ENCODE data around the gene DNAJC13.
"Not testable (repeated sequence)": the region's sequence is repeated elsewhere in the genome, so short reads cannot be mapped to it uniquely, and the experiment has no call there.

Gene DNAJC13

DNA sequence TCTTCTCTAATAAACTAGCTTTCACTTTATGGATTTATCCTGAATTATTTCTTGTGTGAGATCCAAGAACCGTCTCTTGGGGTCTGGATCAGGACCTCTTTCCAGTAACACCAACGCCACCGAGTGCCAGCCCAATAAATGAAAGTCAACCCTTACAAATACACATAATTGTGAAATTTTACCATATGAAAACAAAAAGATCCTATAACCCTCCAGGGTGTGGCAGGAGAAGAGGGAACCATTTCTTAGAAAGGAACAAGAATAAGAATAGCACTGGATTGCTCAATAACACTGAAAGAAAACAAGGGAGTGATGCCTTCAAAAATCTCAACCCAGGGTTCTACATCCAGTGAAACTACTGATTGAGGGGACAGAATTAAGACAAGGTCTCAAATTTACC lies 128.2 kb downstream of the DNAJC13 start:
- no peak for DNase-seq

DNA sequence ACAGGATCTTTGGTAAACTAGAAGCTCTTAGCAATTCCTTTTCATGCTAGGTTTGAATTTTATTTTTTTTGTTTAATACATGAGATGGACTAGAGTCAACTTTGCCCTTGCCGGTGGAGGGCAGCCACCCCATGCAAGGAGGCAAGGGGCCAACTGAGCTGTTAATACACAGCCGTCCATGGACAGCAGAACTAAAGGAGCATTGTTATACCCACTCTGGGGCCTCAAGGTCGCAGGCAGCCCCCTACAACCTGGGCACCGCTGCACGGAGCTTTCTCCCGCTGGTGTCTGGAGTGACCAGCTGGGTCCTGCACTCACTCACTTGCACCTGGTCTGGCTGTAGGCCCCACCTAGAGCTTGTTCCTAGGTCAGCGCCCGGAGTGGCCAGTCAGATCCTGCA lies 131.9 kb downstream of the DNAJC13 start:
- no peak for DNase-seq

DNA sequence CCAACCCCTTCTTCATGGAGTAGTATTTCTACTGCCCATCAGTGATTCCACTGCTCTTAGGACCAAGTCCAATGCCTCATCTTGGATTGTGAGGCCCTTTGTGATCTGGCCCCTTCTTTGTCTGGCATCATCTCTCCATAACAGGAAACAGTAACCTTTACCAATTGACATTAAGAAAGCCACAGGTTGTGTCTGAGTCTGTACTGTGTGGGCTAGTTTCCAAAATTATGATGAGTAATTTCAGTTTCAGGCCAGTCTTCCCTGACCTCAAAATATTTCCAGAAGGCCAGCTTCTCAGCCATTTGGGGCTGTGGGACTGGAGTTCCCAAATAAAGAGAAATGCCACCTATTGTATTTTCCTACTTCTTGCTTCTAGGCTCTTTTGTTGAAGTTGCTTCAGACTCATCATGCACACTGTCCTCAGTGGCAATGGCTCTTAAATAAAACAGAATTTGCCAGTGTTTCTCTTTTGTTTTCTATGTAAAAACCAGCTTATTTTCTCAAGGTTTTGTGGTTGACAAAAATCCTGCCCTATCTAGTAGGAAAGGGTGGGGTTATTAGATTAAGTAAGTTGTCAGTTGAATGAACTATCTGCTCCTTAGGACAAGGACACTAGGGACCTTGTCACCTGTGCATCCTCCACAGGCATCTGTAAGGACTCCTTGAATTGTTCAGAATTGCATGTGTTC lies 132.7 kb downstream of the DNAJC13 start:
- no peak for DNase-seq

DNA sequence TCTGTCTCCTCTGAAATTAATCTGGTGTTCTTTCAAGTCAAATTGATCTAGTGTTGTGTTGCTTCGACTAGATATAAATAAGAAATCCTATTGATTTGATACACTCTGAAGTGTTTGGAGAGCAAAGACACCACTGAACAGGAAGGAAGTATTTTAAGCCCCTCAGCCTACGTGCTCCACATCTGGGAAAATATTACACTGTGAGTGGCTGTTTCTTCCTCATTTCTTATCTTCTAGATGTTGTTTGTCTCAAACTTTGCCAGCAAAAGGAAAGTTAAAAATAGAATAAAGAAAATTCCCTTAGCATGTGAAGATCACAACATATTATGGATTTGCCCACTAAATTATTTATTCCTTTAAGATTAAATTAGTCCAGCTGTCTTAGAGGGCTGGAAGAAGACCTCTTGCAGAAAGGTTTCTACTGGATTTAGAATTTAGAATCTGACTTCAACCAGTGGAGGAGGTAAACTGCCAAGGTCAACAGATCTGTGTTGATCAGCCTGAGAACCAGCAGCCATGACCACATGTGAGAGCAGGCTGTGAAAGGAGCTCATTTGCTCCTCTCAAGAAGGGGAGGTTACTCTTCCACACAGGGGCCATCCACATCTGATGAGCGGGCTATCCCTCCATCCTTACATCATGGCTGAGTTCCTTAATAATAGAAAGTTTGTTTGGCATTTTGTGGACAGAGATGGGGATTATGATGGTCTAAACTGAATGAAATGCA lies 133.4 kb downstream of the DNAJC13 start:
- no peak for DNase-seq

DNA sequence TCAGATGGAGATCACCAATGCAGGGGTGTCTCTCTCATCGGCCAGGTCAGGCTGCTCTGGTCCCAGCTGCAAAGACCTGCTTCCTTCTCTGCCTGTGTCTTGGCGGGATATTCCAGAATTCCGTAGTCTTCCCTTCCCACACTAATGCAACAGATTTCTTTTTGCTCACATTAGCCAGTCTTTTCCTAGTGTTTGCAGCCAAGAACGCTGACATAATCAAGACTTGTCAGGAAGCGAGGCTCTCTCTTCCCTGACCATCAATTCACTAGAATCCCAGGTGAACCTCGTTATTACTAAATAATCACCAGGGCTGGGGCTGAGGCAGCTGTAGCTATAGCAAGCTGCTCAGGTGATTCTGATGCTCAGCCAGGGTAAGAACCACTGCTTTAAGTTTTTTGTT lies 136.5 kb downstream of the DNAJC13 start:
- peak; percentile 1 for DNase-seq

DNA sequence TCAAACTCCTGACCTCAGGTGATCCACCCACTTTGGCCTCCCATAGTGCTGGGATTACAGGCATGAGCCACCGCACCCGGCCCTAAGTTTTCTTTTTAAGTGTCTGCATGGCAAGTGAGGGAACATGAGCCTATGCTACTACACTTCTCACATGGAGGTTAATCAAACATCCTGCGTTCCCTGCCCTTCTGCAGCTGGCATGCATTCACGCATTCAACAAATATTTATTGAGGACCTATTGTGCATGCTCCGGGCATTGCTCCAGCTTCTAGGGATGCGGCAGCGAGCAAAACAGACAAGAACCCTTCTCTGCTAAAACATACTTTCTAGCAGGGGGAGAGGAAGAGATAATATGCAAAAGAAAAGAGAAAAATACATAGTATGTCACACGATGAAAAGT lies 137.1 kb downstream of the DNAJC13 start:
- DNase-seq, result peak; percentile 82

DNA sequence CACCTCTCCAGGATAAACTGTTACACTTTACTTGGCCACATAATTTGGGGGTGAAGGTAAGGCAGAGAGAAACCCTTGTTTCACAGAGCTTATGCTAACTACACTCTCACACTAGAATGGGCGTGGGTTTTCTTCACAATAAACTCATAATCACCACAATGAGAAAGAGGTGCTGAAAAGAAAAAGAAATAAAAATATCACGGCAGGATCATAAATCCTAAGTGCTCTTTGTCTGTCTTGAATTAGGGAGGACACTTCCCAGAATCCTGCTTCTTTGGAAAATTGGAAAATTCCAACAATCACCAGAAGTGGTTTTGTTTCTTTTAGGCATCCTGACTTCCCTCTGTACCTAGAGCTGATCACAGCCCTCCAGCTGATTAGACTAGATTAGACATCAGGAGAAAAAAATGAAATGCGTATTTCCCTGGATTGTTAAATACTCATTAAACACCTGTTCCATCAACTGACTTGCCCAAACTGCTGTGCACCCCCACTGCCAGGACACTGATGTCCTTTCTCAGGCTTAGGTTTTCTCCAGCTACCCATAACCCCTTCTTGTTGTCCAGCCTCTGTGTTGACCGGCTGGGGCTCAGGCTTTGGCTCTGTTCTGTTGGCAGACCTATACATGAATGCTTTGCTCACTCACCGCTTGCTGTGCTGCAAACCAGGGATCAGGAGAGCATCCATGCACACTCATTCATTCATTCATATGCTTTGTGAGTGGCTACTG lies 138.2 kb downstream of the DNAJC13 start:
- peak; percentile 6 for DNase-seq

DNA sequence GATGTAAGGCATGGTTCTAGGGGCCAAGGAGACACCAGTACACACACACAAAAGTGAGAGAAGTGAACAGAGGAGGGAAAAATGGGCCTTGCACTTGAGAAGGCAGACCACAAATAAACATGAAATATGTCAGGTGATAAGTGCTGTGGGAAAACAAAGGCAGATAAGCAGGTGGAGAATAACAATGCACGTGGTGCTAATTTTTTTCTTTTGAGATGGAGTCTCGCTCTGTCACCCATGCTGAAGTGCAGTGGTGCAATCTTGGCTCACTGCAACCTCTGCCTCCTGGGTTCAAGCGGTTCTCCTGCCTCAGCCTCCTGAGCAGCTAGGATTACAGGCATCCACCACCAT lies 138.7 kb downstream of the DNAJC13 start:
- not testable (repeated sequence) for DNase-seq

DNA sequence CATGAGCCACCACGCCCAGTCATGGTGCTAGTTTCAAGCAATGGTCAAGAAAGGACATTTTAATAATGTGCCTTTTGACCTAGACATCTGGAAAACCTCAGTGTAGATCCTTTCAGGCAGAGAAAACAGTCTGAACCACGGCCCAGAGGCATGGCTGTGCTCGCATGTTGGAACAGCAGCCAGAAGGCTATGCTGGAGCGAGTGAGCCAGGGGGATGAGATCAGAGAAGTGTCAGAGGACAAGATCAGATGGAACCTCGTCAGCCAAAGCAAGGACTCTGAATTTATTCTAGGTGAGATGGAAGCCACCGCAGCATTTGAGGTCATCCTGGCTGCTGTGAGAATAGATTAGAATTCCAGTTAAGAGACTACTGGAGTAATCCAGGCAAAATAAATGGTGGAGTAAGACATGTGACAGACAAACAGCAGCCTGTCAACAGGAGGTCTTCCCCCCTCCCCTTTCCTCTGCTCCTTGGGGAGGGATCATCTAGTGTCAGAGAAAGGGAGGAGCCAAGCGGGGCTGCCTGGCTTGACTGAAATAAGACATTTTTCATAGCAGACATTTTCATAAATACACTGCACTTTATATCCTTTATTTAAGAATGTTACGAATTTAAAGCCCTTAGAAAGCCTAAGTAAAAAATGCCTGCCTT lies 139.3 kb downstream of the DNAJC13 start:
- DNase-seq, result peak; percentile 5

DNA sequence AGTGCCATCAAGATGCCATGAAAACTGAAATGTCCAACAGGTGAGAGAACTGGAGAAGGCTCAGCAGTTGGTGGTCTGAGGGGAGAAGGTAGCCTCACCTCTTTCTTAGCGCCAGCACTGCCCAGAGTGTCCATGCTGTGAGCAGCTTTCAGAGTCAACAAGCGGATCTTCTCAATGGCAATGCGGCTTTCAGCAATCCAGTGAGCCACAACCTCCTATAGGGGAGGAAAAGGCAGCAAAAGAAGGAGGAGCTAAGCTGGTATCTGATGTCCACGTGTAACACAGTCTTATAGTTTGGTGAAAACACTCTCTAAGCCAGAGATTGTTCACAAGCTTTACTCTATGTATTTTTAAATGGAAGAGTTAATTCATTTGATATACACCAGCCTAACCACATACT lies 143.7 kb downstream of the DNAJC13 start:
- peak; percentile 49 for DNase-seq

DNA sequence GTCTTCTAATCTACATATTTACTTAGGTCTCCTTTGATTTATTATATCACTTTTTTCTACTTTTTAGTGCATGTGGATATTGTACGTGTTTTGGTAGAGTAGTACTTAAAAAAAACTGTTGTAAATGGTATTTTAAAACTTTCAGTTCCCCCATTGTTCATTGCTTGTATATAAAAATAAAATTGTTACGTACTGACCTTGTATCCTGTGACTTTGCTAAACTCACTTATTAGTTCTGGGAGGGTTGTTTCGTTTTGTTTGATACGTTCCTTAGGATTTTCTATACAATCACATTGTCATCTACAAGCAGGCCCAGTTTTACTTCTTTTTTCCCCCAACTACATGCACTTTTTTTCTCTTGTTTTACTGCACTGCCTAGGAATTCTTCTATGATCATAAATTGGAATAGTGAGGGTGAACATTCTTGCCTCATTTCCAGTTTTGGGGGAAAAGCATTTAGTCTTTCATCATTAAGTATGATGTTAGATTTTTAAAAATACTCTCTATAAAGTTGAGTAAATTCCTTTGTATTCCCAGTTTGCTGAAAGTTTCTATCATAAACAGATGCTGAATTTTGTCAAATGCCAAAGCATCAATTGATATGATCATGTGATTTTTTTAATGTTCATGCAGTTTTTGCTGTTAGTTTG lies 146.2 kb downstream of the DNAJC13 start:
- no peak for DNase-seq

DNA sequence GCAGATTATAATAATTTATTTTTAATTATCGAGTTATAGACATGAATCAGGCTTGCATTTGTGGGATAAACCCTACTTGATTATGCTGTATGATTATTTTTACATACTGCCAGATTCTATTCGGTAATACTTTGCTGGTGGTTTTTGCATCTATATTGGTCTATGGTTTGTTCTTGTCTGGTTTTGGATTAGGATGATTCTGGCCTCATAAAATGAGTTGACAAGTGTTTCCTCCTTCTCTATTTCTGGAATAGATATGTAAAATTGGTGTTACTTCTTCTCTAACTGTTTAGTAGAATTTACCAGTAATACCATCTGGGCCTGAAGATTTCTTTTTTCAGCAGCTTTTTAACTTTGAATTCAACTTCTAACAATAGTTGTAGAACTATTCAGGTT lies 146.8 kb downstream of the DNAJC13 start:
- DNase-seq, result no peak

DNA sequence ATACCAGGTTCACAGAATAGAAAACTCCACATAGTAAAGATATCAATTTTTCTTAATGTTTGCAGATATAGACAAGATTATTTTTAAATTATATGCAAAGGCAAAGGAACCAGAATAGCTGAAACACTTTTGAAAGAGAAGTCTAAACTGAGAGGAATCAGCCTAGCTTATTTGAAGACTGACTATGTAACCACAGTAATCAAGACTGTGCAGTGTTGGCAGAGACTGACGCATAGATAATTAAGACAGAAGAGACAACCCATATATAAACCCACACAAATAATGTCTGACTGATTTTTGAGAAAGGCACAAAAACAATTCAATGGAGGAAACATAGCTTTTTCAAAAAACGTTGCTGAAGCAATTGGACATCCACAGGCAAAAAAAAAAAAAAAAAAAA lies 151.1 kb downstream of the DNAJC13 start:
- no peak for DNase-seq

DNA sequence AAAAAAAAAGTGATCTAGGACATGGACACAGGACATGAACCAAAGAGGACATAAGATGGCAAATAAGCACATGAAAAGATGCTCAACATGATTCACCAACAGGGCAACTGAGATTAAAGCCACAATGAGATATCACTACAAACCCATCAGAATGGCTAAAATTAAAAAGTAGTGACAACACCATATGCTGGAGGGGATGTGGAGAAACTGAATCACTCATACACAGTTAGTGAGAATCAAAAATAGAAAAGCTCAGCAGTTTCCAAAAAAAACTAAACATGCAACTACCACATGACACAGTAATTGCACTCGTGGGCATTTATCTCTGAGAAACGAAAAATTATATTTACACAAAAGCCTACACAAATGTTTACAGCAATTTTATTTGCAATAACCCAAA lies 151.9 kb downstream of the DNAJC13 start:
- no peak for DNase-seq

DNA sequence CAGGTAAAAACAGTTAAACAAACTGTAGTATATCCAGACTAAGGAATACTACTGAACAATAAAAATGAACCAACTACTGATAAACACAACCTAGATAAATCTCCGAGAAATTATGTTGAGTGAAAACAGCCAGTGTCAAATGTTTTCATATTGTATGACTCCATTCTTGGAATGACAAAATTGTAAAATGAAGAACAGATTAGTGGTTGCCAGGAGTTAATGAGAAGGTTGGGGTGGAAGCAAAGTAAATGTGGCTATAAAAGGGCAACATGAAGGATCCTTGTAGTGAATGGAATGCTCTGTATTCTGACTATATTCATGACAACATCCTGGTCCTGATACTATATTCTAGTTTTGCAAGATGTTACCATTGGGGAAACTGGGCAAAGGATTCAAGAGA lies 152.3 kb downstream of the DNAJC13 start:
- DNase-seq, result no peak

DNA sequence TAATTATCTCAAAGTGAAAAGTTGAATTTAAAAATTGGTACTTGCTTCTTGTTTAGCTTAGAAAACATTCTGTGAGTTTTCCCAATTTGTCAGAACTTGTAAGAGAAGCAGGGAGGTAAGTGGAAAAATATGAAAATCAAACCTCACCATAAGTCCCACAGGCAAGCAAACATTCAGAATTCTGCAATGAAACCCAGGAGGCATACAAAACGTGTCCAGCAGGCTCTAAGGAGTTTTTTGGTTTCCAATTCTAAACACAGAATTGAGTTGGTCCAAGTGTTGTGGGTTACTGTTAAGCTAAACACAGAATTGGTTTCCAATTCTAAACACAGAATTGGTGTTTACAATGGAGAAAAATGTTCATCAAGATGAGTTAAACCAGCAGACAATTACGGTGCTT lies 152.7 kb downstream of the DNAJC13 start:
- DNase-seq, result no peak

DNA sequence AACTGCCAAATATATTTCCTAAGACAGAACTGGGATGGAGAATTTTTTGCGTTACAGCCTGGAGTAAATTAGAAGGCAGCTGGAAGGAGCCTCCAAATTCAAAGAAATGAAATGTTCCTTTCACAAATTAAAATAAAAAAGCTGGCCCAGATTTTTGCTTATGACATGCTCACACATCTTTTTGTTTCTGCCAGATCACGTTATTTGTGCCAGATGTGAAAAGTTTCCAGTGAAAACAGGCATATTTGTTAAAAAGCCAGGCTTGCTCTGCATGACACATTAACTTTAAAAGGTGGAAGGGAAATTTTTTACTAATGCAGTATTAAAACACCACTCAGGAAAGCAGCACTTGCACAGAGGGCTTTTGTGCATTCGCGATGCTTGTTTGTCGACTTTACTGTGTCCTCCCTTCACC lies 156.5 kb downstream of the DNAJC13 start:
- DNase-seq, result no peak

DNA sequence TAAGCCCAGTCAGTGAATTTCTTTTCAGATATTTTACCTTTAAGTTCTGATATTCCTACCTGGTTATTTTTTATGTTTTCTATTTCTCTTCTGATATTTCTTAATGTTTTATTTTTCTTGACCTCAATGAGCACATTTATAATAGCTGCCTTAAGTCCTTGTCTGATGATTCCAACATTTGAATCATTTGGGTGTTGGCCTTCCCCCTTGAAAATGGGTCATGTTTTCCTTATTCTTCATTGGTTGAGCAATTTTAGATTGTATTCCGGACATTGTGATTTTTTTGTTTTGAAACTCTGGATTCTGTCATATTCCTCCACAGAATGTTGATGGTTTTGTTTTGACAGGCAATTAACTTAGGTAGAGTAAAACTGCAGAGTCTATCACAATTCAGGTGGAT lies 170.1 kb downstream of the DNAJC13 start:
- no peak for DNase-seq

All from NCI-H69 (cell line).